ENCODE data around the gene NADK2. TPM values are rescaled to one million over a fixed set of nuclear protein-coding genes. Genes with fewer than 3 reads are reported as not detected.

NADK2 gene
- total and polyA plus RNA-seq, 5 donors = 12.8 to 34.9 (median 32.3) TPM

- peak overlapping the region; percentile 75 for H3K4me3 ChIP-seq (ENCODE audit: low read length)
- ATAC-seq = peak; percentile 27 to 47
- H3K4me1 ChIP-seq (ENCODE audit: control insufficient read depth, insufficient read depth, low read length) = peaks cover 5% of the 10 kb centered on the region
- peaks cover 2% of the 10 kb centered on the region for H3K9me3 ChIP-seq (ENCODE audit: control insufficient read depth, low read length)
- peak overlapping the region; percentile 75 for H3K27ac ChIP-seq (ENCODE audit: low read length)
- peak; percentile 36 to 69 (median 61) for DNase-seq
- intact Hi-C loops (cut with DNase I) = no loop called here
- H3K27me3 ChIP-seq (ENCODE audit: control insufficient read depth, insufficient read depth) = no peaks in the 10 kb centered on the region
- WGBS = 3% methylated on average over 23 of the region's 23 CpGs
These were observed 90.9 kb downstream of the NADK2 start for GRCh38 chr5:36150676-36151433.

DNA sequence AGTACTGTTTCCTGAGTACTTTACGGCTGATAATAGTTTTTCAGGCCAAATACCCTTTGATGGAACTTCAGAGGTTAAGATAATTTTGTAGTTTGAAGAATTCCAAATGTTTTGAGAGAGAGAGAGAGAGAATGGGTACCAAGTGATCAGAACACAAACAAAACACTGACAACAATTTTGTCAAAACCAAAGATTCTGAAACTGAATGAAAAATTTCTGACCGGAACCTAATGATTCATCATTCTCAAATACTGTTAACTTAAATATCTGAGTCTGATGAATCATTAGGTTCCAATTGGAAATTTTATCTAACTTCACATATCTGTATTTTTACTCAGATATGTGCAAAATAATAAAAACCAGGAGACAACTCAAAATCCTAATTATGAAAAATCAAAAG lies 94.0 kb downstream of the NADK2 start:
- Histone ChIP-seq H3K4me1 (ENCODE audit: control insufficient read depth, insufficient read depth, low read length) (peaks cover 2% of the 10 kb centered on the region), H3K27me3 (ENCODE audit: control insufficient read depth, insufficient read depth) (no peaks in the 10 kb centered on the region), H3K9me3 (ENCODE audit: control insufficient read depth, low read length) (peaks cover 2% of the 10 kb centered on the region), H3K4me3 (ENCODE audit: low read length) (no peak overlapping the region), H3K27ac (ENCODE audit: low read length) (no peak overlapping the region)
- 95% methylated on average over 2 of the region's 2 CpGs for WGBS
- DNase-seq (no peak), ATAC-seq (no peak)
- intact Hi-C loops (cut with DNase I) = no loop called here

GRCh38 chr5:36146390-36146789 lies 95.3 kb downstream of the NADK2 start:
- Histone ChIP-seq H3K4me3 (ENCODE audit: low read length) (no peak overlapping the region), H3K4me1 (ENCODE audit: control insufficient read depth, insufficient read depth, low read length) (no peaks in the 10 kb centered on the region), H3K27me3 (ENCODE audit: control insufficient read depth, insufficient read depth) (no peaks in the 10 kb centered on the region), H3K27ac (ENCODE audit: low read length) (no peak overlapping the region), H3K9me3 (ENCODE audit: control insufficient read depth, low read length) (peaks cover 2% of the 10 kb centered on the region)
- ATAC-seq (no peak), DNase-seq (no peak)
- WGBS = 61% methylated on average over 3 of the region's 3 CpGs
- intact Hi-C loops (cut with DNase I) = no loop called here

DNA sequence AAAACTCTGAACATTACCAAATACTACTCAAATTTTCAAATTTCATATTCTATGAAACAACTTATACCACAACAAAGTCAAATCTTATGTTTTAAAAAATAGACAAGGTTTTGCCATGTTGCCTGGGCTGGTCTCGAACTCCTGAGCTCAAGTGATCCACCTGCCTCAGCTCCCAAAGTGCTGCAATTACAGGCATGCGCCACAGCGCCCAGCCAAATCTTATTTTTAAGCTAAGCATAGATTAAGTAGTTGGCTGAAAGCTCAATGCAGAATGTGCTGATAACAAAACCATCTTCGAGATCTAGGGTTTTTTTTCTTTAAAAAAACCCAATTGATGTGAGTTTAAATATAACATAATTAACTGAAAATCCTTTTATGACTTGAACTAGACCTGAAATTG lies 96.4 kb downstream of the NADK2 start:
- intact Hi-C loops (cut with DNase I) = no loop called here
- 79% methylated on average over 4 of the region's 4 CpGs for WGBS
- no peak for ATAC-seq

More for the DNA sequence above, 96.4 kb downstream of the NADK2 start:
- H3K27ac ChIP-seq (ENCODE audit: low read length) = no peak overlapping the region
- no peak for DNase-seq
- H3K4me1 ChIP-seq (ENCODE audit: control insufficient read depth, insufficient read depth, low read length) = no peaks in the 10 kb centered on the region
- H3K4me3 ChIP-seq (ENCODE audit: low read length) = no peak overlapping the region
- no peaks in the 10 kb centered on the region for H3K27me3 ChIP-seq (ENCODE audit: control insufficient read depth, insufficient read depth)
- no peaks in the 10 kb centered on the region for H3K9me3 ChIP-seq (ENCODE audit: control insufficient read depth, low read length)

Small RNA genes lying within 50 kb of the gene (microRNA-seq; reads per million reads assigned to microRNA genes)
- gene MIR580 = 2.1 to 2.5 reads per million in 2 donors

Other genes with a start within 250 kb of the NADK2 start
- gene UGT3A2, start 175.0 kb downstream of the NADK2 start, total RNA-seq = not detected
- gene UGT3A2, start 175.0 kb downstream of the NADK2 start, polyA plus RNA-seq = 0.05 TPM
- 10 to 100 TPM; 10.9 to 13.7 (median 13.0) TPM for gene LMBRD2, start 90.0 kb downstream of the NADK2 start, total RNA-seq
- 4.2 TPM for gene LMBRD2, start 90.0 kb downstream of the NADK2 start, polyA plus RNA-seq
- 1 to 10 TPM; 6.5 to 7.9 (median 7.1) TPM for gene SKP2, start 89.8 kb downstream of the NADK2 start, total RNA-seq
- 1.9 TPM for gene SKP2, start 89.8 kb downstream of the NADK2 start, polyA plus RNA-seq
- 1 to 10 TPM in 3 of 4 donors, under 1 TPM in 1; 0.58 to 2.7 (median 1.5) TPM for gene RANBP3L, start 60.0 kb upstream of the NADK2 start, total RNA-seq
- 1.0 TPM for gene RANBP3L, start 60.0 kb upstream of the NADK2 start, polyA plus RNA-seq

Data from right cardiac atrium (tissue), 5 donors.